Activated effector memory CD4-positive, alpha-beta T cell treated with anti-CD3 and anti-CD28 coated beads, Interleukin-2, amount 50 U/mL, for 16 hours (primary cell): Measurements from ENCODE around the gene TBC1D8B.

Experiments
- DNase-seq: peaks from one replicate; pipeline ENCODE4 v3.0.0-alpha.2; 2020

The TBC1D8B gene

DNA sequence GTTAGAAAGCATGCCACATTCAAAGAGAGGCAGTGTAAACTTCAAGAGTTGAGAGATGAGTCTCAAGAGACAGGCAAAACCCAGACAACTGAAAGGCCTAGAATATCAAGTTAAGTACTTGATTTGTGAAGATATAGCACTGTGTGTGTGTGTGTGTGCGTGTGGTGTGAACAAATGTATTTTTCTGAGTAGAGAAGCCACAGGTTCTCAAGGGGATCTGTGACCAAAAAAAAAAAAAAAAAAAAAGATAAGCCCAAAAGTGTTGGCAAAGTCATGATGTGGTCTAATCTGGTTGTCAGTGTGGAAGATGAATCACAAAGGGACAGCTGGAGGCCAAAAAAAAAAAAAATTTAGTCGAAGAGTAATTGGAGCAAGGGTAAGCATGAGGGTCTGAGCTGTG lies 96.8 kb downstream of the TBC1D8B start:
- DNase-seq = no peak

DNA sequence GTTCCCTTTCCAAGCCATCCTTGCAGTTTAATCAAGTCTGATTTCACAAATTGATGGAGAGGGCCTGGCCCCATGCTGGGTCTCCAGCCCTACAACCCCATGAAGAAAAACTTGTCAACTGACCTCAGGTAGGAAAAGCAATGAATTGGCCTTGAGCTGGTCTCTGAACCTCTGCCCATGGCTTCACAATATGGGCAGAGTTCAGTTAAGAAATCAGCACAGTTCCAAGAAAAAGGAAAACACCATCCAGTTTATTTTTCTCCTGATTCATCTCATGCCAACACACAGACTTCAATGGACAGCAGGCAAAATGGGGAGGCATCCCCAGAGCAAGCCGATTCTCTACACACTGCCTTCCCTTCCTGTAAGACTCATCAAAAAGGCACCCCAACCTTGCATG lies 97.4 kb downstream of the TBC1D8B start:
- no peak for DNase-seq

DNA sequence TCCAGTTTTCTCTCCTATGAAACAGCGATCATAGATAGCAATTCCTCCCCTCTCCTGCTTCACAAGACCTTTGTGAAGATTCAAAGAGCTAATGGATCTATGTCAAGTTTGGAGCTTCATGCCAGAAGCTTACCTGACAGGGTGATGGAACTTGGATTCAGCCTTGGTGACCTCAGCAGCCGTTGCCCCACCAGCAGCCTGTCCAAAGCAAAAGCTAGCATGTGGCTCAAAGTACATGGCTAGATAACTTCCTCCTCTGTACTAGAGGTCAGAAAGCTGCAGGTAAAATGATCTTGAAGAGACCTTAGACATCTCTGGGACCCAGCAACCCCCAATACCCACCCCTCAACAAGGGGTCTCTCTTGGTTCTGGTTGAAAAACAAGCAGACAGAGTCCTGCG lies 98.9 kb downstream of the TBC1D8B start:
- DNase-seq = no peak

DNA sequence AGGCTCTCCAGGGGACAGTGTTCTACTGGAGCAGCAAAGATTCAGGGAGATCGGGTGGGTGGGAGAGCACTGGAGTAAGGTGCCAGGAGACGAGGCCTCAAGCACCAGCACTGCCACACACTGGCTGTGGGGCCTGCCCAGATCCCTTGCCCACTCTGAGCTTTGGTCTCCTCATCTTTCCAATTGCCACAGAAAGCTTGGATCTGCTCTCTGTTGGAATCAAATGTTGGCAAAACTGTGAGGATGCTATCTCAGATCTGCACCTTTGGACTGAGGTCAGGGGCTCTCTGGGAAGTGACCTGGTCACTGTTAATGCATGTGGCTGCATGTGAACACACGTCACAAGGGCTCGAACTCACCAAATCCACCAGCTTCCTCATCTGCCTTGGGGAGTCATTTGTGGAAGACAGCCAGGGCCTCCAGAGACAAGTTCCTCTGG lies 99.3 kb downstream of the TBC1D8B start:
- no peak for DNase-seq

DNA sequence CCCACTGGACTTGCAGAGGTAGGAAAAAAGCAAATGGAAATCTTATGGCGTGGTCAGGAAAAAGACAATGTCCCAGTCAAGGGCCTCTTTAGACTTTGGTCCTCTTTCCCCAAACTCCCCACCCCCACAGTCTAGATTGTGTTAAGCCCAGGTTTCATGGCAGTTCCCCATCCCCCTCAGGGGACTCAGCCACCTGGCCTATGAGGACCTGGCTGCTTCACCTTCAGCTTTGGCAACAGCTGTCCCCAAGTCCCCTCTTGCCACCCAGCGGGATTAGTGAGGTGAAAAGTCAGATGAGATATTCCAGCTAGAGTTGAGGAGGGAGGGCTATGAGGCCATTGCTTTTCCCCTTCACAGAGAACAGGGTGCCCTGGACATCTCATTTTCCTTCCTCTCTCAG lies 100.2 kb downstream of the TBC1D8B start:
- no peak for DNase-seq

DNA sequence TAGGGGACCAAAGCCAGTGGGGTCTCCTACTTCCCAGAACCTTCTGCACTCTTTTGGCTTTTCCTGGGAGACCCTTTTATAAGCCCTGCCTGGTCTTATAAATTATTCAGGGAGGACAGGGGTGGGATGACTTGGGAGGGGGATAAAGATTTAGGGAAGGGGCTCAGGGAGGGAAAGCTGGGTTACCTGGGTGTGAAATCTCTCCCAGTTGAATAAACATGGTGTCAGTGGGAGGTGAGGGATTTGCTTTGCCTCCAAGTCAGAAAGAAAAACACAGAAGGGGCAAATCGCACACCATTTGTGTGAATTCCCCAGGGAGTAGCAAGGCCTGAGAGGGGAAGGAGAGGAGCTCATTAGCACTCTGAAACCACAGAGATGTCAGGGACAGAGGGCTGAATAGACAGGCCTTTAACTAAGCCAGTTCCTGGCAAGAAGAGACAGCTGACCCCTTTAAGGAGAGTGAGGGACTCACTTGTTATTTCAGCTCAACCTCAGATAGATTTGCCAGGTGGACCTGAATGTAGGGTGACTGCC lies 100.9 kb downstream of the TBC1D8B start, which contains the start of gene RIPPLY1:
Gene RIPPLY1 (minus strand): TSS at position 51 of the 534 bp plus-strand sequence. CDS start 54 bp downstream, outside the sequence.
- no peak for DNase-seq

DNA sequence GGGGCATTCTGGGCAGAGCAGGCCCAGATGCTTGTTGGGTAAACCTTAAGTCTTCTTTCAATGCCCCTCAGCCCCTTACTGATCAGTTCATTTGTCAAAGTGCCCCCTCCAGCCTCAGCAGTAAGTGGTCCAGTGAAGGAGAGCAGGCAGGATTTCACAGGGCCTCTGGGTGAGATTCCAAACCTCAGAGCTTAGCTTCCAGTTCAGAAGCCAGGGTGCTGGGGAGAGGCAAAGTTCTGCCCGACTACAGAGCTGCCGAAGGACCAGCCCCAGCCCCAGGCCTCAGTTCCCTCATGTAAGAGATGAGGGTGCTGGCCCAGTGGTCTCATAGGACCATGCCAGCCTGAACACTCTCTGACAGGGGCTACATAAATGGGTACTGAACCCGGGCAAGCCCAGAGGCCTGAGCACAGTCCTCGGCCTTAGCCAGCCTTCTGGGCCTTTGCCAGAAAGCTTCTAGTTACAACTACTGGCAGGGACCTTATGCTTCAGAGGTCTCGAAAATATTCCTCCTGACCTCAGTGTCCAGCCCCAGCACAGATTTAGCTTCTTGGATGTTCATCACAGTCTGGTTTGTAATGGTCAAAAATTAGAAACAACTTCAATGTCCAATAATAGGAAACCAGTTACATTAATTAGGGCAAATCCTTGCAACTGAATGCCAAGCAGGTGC lies 101.5 kb downstream of the TBC1D8B start:
- no peak for DNase-seq

DNA sequence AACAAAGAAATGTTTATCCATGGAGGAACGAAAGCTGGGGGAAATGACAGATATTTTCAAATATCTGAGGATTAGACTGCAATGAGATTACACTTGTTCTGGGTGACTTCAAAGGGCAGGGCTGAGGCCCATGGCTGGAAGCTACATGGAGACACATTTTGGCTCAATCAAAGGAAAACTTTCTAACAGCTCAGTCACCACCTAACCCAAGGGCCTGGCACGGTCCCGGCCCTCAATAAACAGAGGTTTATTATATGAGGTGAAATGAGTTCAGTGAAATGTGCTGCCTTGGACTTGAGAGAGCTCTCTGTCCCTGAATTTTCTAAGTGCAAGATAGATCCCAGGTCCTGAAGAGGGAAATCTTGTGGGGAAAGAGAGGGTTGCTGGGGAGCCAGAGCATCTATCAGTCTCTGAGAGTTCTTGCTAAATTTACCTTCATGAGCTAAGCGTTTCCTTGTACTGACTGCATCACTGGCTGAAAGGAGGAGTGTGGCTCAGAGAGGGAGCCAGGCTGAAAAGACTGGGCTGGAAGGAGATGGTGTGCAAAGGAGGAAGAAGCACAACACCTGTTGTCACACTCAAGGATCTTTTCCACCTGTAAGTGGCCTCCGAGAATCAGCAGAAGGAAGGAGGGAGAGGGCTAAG lies 102.7 kb downstream of the TBC1D8B start:
- no peak for DNase-seq

DNA sequence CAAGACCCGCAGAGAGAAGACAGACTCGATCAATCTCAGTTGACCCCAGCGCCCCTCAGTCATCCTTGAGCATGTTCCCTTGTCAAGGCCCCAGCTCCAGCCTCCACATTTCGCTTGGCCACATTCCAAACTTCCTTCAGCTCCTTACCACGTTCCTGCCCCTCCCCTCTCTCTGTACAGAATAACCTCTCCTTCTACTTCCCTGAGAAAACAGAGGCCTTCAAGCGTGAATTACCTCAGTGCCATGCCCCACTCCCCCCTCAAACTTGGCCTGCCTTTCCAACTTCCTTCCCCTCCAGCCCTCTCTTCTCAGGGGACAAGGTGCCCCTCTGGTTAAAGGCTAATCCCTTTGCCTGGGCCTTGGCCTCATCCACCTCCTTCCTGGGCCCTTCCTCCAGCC lies 103.9 kb downstream of the TBC1D8B start:
- DNase-seq = no peak

DNA sequence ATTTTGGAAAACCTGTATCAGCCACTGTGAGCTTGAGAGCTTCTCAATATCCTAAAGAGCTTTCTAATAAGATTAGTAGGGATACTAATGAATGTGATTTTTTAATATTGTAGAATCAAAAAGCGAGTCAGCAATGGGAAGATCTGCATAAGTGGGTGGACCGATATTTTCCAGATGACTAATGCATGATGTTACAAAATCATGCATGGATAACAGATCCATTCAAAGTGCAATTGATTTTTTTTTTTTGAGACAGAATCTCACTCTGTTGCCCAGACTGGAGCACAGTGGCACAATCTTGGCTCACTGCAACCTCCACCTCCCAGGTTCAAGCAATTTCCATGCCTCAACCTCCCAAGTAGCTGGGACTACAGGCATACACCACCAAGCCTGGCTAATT lies 110.4 kb downstream of the TBC1D8B start:
- DNase-seq = no peak

DNA sequence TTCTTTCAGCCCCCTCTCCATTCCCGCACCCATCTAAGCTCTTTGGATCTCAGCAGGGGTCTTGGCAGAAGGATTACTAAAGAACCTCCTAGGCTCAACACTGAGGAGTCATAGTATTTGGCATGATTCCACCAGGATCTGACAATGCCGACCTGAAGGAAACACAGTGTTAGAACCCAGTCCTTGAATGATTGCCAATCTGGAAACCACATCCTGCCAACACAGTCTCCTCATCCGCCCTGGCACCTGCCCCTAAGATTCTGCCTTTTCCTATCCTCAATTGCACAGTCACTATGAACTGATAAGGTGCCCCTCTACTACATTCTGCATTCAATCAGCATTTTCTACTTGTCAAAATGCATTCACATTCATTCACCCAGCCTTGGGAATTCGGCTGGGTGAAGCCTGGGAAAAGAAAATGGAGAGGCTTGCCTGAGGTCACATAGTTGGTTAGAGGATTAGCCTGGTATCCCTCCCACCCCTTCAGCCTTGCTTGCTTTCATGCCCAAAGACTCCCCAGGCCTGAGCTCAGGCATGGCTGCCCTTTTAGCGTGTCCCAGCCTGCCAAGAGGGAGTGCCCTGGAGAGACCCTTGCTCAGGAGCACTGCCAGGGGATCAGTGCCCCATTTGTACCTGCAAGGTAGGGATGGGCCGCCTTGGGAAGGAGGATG lies 115.5 kb downstream of the TBC1D8B start:
- DNase-seq = no peak

DNA sequence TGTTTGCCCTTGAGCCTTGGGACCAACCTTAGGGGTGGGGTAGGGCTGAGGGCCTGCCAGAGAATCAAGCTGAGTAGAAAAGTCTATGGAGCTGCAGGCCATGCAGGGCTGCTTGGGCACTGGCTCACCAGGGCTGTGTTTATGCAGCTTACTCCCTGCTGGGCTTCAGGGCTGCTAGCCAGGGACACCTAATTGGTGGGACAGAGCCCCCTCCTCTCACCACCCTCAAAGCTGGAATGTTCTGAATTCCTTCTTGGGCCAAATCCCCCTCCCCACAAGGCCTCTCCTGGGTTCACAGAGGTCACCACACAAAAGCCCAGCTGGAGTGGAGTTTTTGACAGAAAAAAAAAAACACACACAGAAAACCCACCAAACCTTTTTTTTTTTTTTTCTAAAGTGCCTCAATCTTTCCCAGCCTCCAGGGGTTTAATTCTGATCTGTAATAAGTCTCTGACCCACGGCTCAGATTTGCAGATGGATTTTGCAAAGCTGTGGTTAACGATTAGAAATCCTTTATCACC lies 117.5 kb downstream of the TBC1D8B start, which contains the start of gene CLDN2:
Gene CLDN2 (plus strand): TSS at position 471 of the 521 bp plus-strand sequence. CDS start 7,827 bp downstream, outside the sequence.
- no peak for DNase-seq

DNA sequence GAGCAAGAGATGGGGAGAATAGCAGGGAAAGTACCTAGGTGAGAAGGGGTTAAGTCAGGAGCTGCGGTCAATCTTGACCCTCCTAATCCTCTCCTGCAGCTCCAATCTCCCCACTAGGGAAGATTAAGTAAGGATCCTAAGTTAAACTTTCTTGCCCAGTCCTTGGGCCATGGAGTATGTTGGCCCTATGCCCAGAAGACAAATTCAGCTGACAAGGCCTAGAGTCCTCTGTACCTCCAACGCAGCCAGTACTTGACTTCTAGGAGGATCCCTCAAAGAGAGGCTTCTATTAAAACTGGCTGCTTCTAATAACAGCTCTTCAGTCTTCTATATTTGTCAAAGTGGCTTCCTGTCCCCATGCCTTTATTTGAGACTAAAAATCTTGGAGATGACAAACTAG lies 119.2 kb downstream of the TBC1D8B start:
- no peak for DNase-seq
